Neural cell (in vitro differentiated cells): ENCODE measurements around the gene FOXO3. TPM values are rescaled to one million over a fixed set of nuclear protein-coding genes. Genes with fewer than 3 reads are reported as not detected.

ENCODE experiments used
- H2AFZ ChIP-seq: fragments of 200-600, 300-800 bp; sonication (generic), shearing (Covaris generic); 2 replicates; pipeline ENCODE4 v1.6.0; 2014; ENCODE audit warnings: low read depth, mild to moderate bottlenecking, antibody characterized with exemption, low read length, moderate library complexity
- H3F3A ChIP-seq: fragments of 200-600 bp; shearing (Covaris generic); 2 replicates; pipeline ENCODE4 v1.6.1; 2016; ENCODE audit warnings: mild to moderate bottlenecking, moderate library complexity, mixed read lengths, antibody characterized with exemption, low read length; ENCODE audit not compliant: insufficient read depth, poor library complexity, severe bottlenecking
- H3K27ac ChIP-seq: fragments of 200-600, 300-800 bp; sonication (generic), shearing (Covaris generic); 2 replicates; pipeline ENCODE4 v1.5.1; 2014; ENCODE audit warnings: mild to moderate bottlenecking, low read length, moderate library complexity
- H3K27me3 ChIP-seq: fragments of 300-800, 200-600 bp; sonication (generic), shearing (Covaris generic); 2 replicates; pipeline ENCODE4 v1.6.0; 2014; ENCODE audit warnings: mild to moderate bottlenecking, low read depth, low read length, moderate library complexity; ENCODE audit not compliant: insufficient read depth
- H3K36me3 ChIP-seq: fragments of 300-800, 200-600 bp; sonication (generic), shearing (Covaris generic); 2 replicates; pipeline ENCODE4 v1.5.1; 2014; ENCODE audit warnings: mild to moderate bottlenecking, antibody characterized with exemption, low read length, moderate library complexity; ENCODE audit not compliant: insufficient read depth
- H3K4me2 ChIP-seq: fragments of 300-800, 200-600 bp; sonication (generic), shearing (Covaris generic); 2 replicates; pipeline ENCODE4 v1.6.0; 2014; ENCODE audit warnings: mild to moderate bottlenecking, low read length
- H3K4me3 ChIP-seq: fragments of 300-800, 200-600 bp; sonication (generic), shearing (Covaris generic); 2 replicates; pipeline ENCODE4 v1.5.1; 2014; ENCODE audit warnings: mild to moderate bottlenecking, low read length, moderate library complexity
- H3K79me2 ChIP-seq: fragments of 200-600 bp; shearing (Covaris generic); replicated peaks from 2 replicates; pipeline ENCODE4 v1.6.0; 2014; ENCODE audit warnings: mild to moderate bottlenecking, low read length, moderate library complexity; ENCODE audit not compliant: insufficient read depth
- H3K9ac ChIP-seq: fragments of 300-800, 200-600 bp; sonication (generic), shearing (Covaris generic); 2 replicates; pipeline ENCODE4 v1.6.1; 2016; ENCODE audit warnings: mild to moderate bottlenecking, low read length, mixed read lengths
- H3K9me2 ChIP-seq: fragments of 200-600 bp; shearing (Covaris generic); 2 replicates; pipeline ENCODE4 v1.6.1; 2016; ENCODE audit warnings: mild to moderate bottlenecking, low read length, mixed read lengths; ENCODE audit not compliant: insufficient read depth
- H3K9me3 ChIP-seq: fragments of 200-600, 300-800 bp; sonication (generic), shearing (Covaris generic); 2 replicates; pipeline ENCODE4 v1.6.1; 2016; ENCODE audit warnings: mild to moderate bottlenecking, mixed run types, low read length, moderate library complexity, mixed read lengths
- H4K20me1 ChIP-seq: fragments of 200-600 bp; shearing (Covaris generic); 2 replicates; pipeline ENCODE4 v1.6.1; 2016; ENCODE audit warnings: mild to moderate bottlenecking, mixed run types; ENCODE audit not compliant: insufficient read depth
- CTCF ChIP-seq: fragments of 450-650 bp; IDR thresholded peaks from 2 replicates; pipeline ENCODE4 v1.5.1; 2014; ENCODE audit warnings: antibody characterized with exemption, mild to moderate bottlenecking, moderate library complexity; ENCODE audit not compliant: poor library complexity, severe bottlenecking
- EP300 ChIP-seq: fragments of 450-650 bp; conservative IDR thresholded peaks from 2 replicates; pipeline ENCODE4 v1.6.1; 2014; ENCODE audit warnings: antibody characterized with exemption, mild to moderate bottlenecking, moderate library complexity; ENCODE audit not compliant: poor library complexity, severe bottlenecking
- EZH2 ChIP-seq: fragments of 200-600, 300-800 bp; shearing (Covaris generic), sonication (generic); IDR thresholded peaks from 2 replicates; pipeline ENCODE4 v1.6.1; 2014; ENCODE audit warnings: antibody characterized with exemption, low read length, borderline replicate concordance, mild to moderate bottlenecking; ENCODE audit not compliant: insufficient read depth, poor library complexity, severe bottlenecking
- MXI1 ChIP-seq: fragments of 450-650 bp; conservative IDR thresholded peaks from 2 replicates; pipeline ENCODE4 v1.6.1; 2014; ENCODE audit warnings: antibody characterized with exemption, mild to moderate bottlenecking; ENCODE audit not compliant: poor library complexity, severe bottlenecking
- POLR2AphosphoS5 ChIP-seq: IDR thresholded peaks from 2 replicates; pipeline ENCODE4 v1.6.1; 2012
- RAD21 ChIP-seq: fragments of 450-650 bp; conservative IDR thresholded peaks from 2 replicates; pipeline ENCODE4 v1.6.1; 2014; ENCODE audit warnings: antibody characterized with exemption, mild to moderate bottlenecking, moderate library complexity
- REST ChIP-seq: IDR thresholded peaks from 2 replicates; pipeline ENCODE4 v1.6.1; 2012; ENCODE audit warnings: borderline replicate concordance
- SMC3 ChIP-seq: fragments of 450-650 bp; conservative IDR thresholded peaks from 2 replicates; pipeline ENCODE4 v1.6.1; 2014; ENCODE audit warnings: antibody characterized with exemption, mild to moderate bottlenecking, moderate library complexity; ENCODE audit not compliant: poor library complexity
- TAF1 ChIP-seq: IDR thresholded peaks from 2 replicates; pipeline ENCODE4 v1.6.1; 2012; ENCODE audit warnings: low read depth
- polyA plus RNA-seq: library from polyadenylated mRNA; depleted of rRNA; stranded (reverse); fragments of >200 nt; gene quantifications from 2 replicates; pipeline ENCODE4 v1.2.3, GENCODE V29; 2014

Gene FOXO3
- polyA plus RNA-seq, 1 donor from 2014 or later = 21.3 TPM

GRCh38 chr6:108712946-108713345 lies 152.2 kb downstream of the FOXO3 start:
- no peaks in the 10 kb centered on the region for H3F3A ChIP-seq
- no peaks in the 10 kb centered on the region for H3K36me3 ChIP-seq
- H3K79me2 ChIP-seq = no peaks in the 10 kb centered on the region
- H3K27me3 ChIP-seq = no peaks in the 10 kb centered on the region
- H4K20me1 ChIP-seq = no peaks in the 10 kb centered on the region
- no peaks in the 10 kb centered on the region for H3K9me2 ChIP-seq
- TF ChIP-seq RAD21 = no peak
- TF ChIP-seq CTCF = no peak
- no peak for TF ChIP-seq SMC3
- TF ChIP-seq MXI1 = no peak
- no peak for TF ChIP-seq REST
- no peak for TF ChIP-seq EP300
- TF ChIP-seq EZH2 = no peak
- TF ChIP-seq TAF1 = no peak
- TF ChIP-seq POLR2AphosphoS5 = no peak
- H3K27ac ChIP-seq = no peak overlapping the region
- H3K4me2 ChIP-seq = no peak overlapping the region
- no peaks in the 10 kb centered on the region for H3K9me3 ChIP-seq
- H3K4me3 ChIP-seq = no peak overlapping the region
- H2AFZ ChIP-seq = no peak overlapping the region
- no peak overlapping the region for H3K9ac ChIP-seq

DNA sequence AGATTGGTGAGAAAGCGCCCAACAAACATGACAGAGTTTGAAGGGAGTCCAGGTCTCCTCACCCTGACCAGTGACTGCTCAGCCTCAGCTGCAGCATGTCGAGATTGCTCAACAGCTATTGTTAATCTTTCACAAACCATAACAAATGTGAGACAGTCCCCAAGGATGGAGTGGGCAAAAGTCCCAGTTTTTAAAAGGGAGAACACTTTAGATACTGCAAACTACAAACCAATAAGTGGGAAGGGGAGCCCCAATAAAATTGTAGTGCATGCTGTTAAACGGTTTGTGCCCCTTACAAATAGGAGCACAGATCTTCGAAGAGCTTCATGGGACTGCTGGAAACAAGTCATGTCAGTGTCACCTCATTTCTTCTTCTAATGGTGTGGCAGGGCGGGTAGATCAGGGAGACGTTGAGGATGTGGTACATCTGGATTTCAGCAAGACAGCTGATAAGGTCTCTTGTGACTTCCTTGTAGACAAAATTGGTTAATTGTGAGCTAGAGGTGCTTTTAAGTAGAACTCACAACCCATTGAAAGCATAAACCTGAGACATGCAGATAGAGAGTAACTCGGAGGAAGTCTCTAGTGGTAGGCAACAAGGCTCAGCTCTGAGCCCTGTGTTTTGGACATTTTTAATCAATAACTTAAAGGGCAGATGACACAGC lies 153.5 kb downstream of the FOXO3 start:
- no peak for TF ChIP-seq CTCF
- no peak overlapping the region for H3K4me2 ChIP-seq
- H3K4me3 ChIP-seq = no peak overlapping the region

More for the DNA sequence above, 153.5 kb downstream of the FOXO3 start:
- Histone ChIP-seq H3F3A (no peaks in the 10 kb centered on the region), H2AFZ (no peak overlapping the region), H3K79me2 (no peaks in the 10 kb centered on the region), H3K36me3 (no peaks in the 10 kb centered on the region), H3K9me3 (no peaks in the 10 kb centered on the region), H4K20me1 (no peaks in the 10 kb centered on the region), H3K27me3 (no peaks in the 10 kb centered on the region), H3K9me2 (no peaks in the 10 kb centered on the region), H3K27ac (no peak overlapping the region), H3K9ac (no peak overlapping the region)
